H1 (cell line): ENCODE results near the gene TRMT61A.

Source experiments
- ATF3 ChIP-seq: IDR thresholded peaks from 2 replicates; pipeline ENCODE4 v1.6.1; 2011; ENCODE audit warnings: low read depth, mild to moderate bottlenecking, low read length; ENCODE audit not compliant: insufficient read depth
- CTBP2 ChIP-seq: IDR thresholded peaks from 2 replicates; pipeline ENCODE4 v1.7.0; 2011; ENCODE audit warnings: borderline replicate concordance, mild to moderate bottlenecking, moderate library complexity, mixed read lengths, low read length; ENCODE audit not compliant: insufficient read depth, insufficient read length
- EP300 ChIP-seq, 2 experiments: IDR thresholded peaks; 1 replicate in 1 of 2; 2 replicates in 1 of 2; pipeline ENCODE4 v1.6.1; 2011 to 2012; ENCODE audit warnings: low read depth in 2 of 2, low read length in 2 of 2, mild to moderate bottlenecking in 2 of 2, borderline replicate concordance in 1 of 2, inconsistent platforms in 1 of 2, moderate library complexity in 1 of 2
- POLR2A ChIP-seq, 2 experiments: IDR thresholded peaks; 1 replicate in 1 of 2; 2 replicates in 1 of 2; pipeline ENCODE4 v1.6.1; 2011; ENCODE audit warnings: low read depth in 2 of 2, low read length in 2 of 2, mild to moderate bottlenecking in 2 of 2; ENCODE audit errors: control extremely low read depth in 1 of 2
- POLR2AphosphoS5 ChIP-seq: IDR thresholded peaks from 2 replicates; pipeline ENCODE4 v1.6.1; 2011; ENCODE audit warnings: low read depth, low read length
- SIN3A ChIP-seq, 2 experiments: IDR thresholded peaks in 1 of 2; conservative IDR thresholded peaks in 1 of 2; 2 replicates each; pipeline ENCODE4 v1.6.1; 2011 to 2012; ENCODE audit warnings: low read length in 2 of 2, improper control_type of control experiment in 1 of 2, low read depth in 1 of 2, mild to moderate bottlenecking in 1 of 2
- TAF1 ChIP-seq: IDR thresholded peaks from 2 replicates; pipeline ENCODE4 v1.6.1; 2011; ENCODE audit warnings: mild to moderate bottlenecking, low read depth, low read length
- TF ChIP-seq, protein P1 (sequence below), 3 experiments: IDR thresholded peaks; 1 replicate in 2 of 3; 2 replicates in 1 of 3; pipeline versions ENCODE4 v1.5.1 to v1.6.1; 2011; ENCODE audit warnings: low read length in 3 of 3, mild to moderate bottlenecking in 3 of 3, inconsistent platforms in 2 of 3, low read depth in 1 of 3, moderate library complexity in 1 of 3; ENCODE audit not compliant: insufficient read depth in 1 of 3; ENCODE audit errors: control extremely low read depth in 1 of 3

DNA sequence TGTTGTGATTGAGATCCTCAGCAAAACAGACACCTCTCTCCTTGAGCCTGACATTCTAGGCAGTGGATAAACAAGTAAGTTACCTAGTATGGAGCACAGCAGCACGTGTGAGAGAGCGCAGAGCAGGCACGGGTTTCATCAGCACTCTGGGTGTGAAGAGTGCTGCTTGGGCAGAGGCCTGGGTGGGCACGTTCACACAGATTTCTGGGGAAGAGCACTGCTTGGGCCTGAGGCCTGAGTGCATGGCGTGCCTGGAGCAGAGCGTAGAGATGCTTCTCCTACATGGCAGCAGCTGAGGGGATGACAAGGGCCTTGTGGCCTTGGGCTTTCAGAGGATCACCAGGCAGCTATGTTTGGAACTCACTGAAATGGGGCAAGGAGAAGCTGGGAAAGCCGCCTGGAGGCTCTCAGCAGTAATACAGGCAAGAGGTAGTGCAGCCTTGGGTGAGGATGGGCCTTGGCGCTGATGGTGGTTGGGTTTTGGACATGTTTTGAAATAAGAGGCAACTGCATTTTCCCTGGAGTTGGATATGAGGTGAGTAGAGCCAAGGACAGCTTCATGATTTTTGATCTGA lies 23.9 kb upstream of the TRMT61A start:
- no peak for TF ChIP-seq EP300 (IDR thresholded peaks at IDR 0.05; ENCODE audit: borderline replicate concordance in 1 of 2, low read depth in 2 of 2, low read length in 2 of 2)
- no peak for TF ChIP-seq TAF1
- TF ChIP-seq, protein P1, sequence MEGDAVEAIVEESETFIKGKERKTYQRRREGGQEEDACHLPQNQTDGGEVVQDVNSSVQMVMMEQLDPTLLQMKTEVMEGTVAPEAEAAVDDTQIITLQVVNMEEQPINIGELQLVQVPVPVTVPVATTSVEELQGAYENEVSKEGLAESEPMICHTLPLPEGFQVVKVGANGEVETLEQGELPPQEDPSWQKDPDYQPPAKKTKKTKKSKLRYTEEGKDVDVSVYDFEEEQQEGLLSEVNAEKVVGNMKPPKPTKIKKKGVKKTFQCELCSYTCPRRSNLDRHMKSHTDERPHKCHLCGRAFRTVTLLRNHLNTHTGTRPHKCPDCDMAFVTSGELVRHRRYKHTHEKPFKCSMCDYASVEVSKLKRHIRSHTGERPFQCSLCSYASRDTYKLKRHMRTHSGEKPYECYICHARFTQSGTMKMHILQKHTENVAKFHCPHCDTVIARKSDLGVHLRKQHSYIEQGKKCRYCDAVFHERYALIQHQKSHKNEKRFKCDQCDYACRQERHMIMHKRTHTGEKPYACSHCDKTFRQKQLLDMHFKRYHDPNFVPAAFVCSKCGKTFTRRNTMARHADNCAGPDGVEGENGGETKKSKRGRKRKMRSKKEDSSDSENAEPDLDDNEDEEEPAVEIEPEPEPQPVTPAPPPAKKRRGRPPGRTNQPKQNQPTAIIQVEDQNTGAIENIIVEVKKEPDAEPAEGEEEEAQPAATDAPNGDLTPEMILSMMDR (IDR thresholded peaks at IDR 0.05; ENCODE audit: control extremely low read depth in 1 of 3, insufficient read depth in 1 of 3, low read depth in 1 of 3, low read length in 3 of 3) = peak; percentile 20 to 50 (median 48); a peak in 3 of 4 replicates
- no peak for TF ChIP-seq CTBP2
- TF ChIP-seq SIN3A (conservative IDR thresholded peaks at IDR 0.05 in 1 of 2, IDR thresholded peaks at IDR 0.05 in 1 of 2; ENCODE audit: low read depth in 1 of 2, low read length in 2 of 2) = no peak
- no peak; the same call in 1 of the 2 replicates for TF ChIP-seq POLR2AphosphoS5
- no peak for TF ChIP-seq ATF3
- TF ChIP-seq POLR2A (IDR thresholded peaks at IDR 0.05; ENCODE audit: control extremely low read depth in 1 of 2, low read depth in 2 of 2, low read length in 2 of 2) = no peak
